Panc1 (cell line): Measurements from ENCODE around the gene UBTF. TPM values are rescaled to one million over a fixed set of nuclear protein-coding genes. Genes with fewer than 3 reads are reported as not detected.

Experiments used
- ATAC-seq: fragments of 200-7000 bp; cut with Tn5 transposase; 2 replicates; pipeline ENCODE4 v1.9.1; 2020; ENCODE audit warnings: mild to moderate bottlenecking, moderate library complexity
- BruUV-seq: library from RNA; stranded (reverse); fragments of 400-500 nt; replicated peaks from 2 replicates; lab custom pipeline; 2021; lab: Mats Ljungman, UMichigan
- CTCF ChIA-PET: fragments of 300-600 bp; sonication (Branson Sonifier 250); formaldehyde crosslinking; loops from one replicate; lab custom pipeline; 2022; ENCODE audit warnings: antibody characterized with exemption; lab: Charles Lee
- POLR2A ChIA-PET: fragments of 300-600 bp; sonication (Branson Sonifier 250); formaldehyde crosslinking; loops from one replicate; lab custom pipeline; 2022; ENCODE audit warnings: antibody characterized with exemption; lab: Charles Lee
- DNase-seq: peaks from one replicate; pipeline ENCODE4 v3.0.0-alpha.2; 2010; ENCODE audit warnings: low read depth, low spot score
- H3K27ac ChIP-seq: 2 replicates; pipeline ENCODE4 v1.5.1; 2011; ENCODE audit warnings: mild to moderate bottlenecking, low read length, inconsistent platforms
- H3K27me3 ChIP-seq: fragments of 200-500 bp; sonication (Bioruptor generic); 2 replicates; pipeline ENCODE4 v1.6.0; 2014; ENCODE audit warnings: low read length, inconsistent platforms; ENCODE audit not compliant: control insufficient read depth, insufficient read depth
- H3K36me3 ChIP-seq: fragments of 200-500 bp; sonication (Bioruptor generic); 2 replicates; pipeline ENCODE4 v1.5.1; 2014; ENCODE audit warnings: inconsistent platforms, mild to moderate bottlenecking, low read length, moderate library complexity; ENCODE audit not compliant: control insufficient read depth, insufficient read depth
- H3K4me1 ChIP-seq: 2 replicates; pipeline ENCODE4 v1.5.1; 2011; ENCODE audit warnings: inconsistent platforms, mild to moderate bottlenecking, low read length, moderate library complexity; ENCODE audit not compliant: control insufficient read depth, insufficient read depth
- H3K4me3 ChIP-seq, 2 experiments: 2 replicates each; pipeline ENCODE4 v1.5.1; 2011 to 2012; ENCODE audit warnings: low read depth in 2 of 2, low read length in 2 of 2, mild to moderate bottlenecking in 2 of 2, inconsistent platforms in 1 of 2, moderate library complexity in 1 of 2
- H3K9me3 ChIP-seq: fragments of 200-500 bp; sonication (Bioruptor generic); 2 replicates; pipeline ENCODE4 v1.5.1; 2014; ENCODE audit warnings: low read depth, mild to moderate bottlenecking, inconsistent platforms, low read length, moderate library complexity; ENCODE audit not compliant: control insufficient read depth, insufficient read depth
- POLR2AphosphoS5 ChIP-seq: IDR thresholded peaks from 2 replicates; pipeline ENCODE4 v1.6.1; 2012; ENCODE audit warnings: mild to moderate bottlenecking, low read depth, low read length, moderate library complexity
- SIN3A ChIP-seq: IDR thresholded peaks from 2 replicates; pipeline ENCODE4 v1.6.1; 2012; ENCODE audit warnings: low read depth, mild to moderate bottlenecking, low read length, moderate library complexity, borderline replicate concordance; ENCODE audit not compliant: insufficient read depth
- TCF7L2 ChIP-seq: IDR thresholded peaks from 2 replicates; pipeline ENCODE4 v1.6.1; 2011; ENCODE audit warnings: mild to moderate bottlenecking, low read depth, low read length, inconsistent platforms
- in situ Hi-C: cut with HindIII; loops from 2 replicates; pipeline ENCODE4 v1.10.0; 2016; ENCODE audit warnings: low sequenced_read_pairs, low pct_unique_long_range_greater_than_20kb
- intact Hi-C: fragments of 100-400 bp; cut with micrococcal nuclease; formaldehyde crosslinking; loops from one replicate; pipeline ENCODE4 v1.10.0; 2022; ENCODE audit not compliant: unreplicated experiment
- total RNA-seq: library from RNA; stranded (reverse); gene quantifications from one replicate; pipeline ENCODE4 v1.2.1, GENCODE V29; 2021; ENCODE audit not compliant: unreplicated experiment
- TF ChIP-seq, protein P1 (sequence below), 2 experiments: IDR thresholded peaks; 2 replicates each; pipeline ENCODE4 v1.6.1; 2011 to 2012; ENCODE audit warnings: low read depth in 2 of 2, control low read depth in 1 of 2, low read length in 1 of 2, mild to moderate bottlenecking in 1 of 2, moderate library complexity in 1 of 2; ENCODE audit not compliant: insufficient read depth in 1 of 2
- TF ChIP-seq, protein P2 (sequence below): fragments of 450-650 bp; IDR thresholded peaks from 2 replicates; pipeline ENCODE4 v1.5.1; 2017; ENCODE audit warnings: mild to moderate bottlenecking

The UBTF gene
- total RNA-seq, 1 experiment from 2014 or later, result 116 TPM

- DNase-seq (no peak), ATAC-seq (no peak)
- H3K36me3 ChIP-seq, result peaks cover 8% of the 10 kb centered on the region
- intact Hi-C loops, result no loop called here
- TF ChIP-seq, protein P1, sequence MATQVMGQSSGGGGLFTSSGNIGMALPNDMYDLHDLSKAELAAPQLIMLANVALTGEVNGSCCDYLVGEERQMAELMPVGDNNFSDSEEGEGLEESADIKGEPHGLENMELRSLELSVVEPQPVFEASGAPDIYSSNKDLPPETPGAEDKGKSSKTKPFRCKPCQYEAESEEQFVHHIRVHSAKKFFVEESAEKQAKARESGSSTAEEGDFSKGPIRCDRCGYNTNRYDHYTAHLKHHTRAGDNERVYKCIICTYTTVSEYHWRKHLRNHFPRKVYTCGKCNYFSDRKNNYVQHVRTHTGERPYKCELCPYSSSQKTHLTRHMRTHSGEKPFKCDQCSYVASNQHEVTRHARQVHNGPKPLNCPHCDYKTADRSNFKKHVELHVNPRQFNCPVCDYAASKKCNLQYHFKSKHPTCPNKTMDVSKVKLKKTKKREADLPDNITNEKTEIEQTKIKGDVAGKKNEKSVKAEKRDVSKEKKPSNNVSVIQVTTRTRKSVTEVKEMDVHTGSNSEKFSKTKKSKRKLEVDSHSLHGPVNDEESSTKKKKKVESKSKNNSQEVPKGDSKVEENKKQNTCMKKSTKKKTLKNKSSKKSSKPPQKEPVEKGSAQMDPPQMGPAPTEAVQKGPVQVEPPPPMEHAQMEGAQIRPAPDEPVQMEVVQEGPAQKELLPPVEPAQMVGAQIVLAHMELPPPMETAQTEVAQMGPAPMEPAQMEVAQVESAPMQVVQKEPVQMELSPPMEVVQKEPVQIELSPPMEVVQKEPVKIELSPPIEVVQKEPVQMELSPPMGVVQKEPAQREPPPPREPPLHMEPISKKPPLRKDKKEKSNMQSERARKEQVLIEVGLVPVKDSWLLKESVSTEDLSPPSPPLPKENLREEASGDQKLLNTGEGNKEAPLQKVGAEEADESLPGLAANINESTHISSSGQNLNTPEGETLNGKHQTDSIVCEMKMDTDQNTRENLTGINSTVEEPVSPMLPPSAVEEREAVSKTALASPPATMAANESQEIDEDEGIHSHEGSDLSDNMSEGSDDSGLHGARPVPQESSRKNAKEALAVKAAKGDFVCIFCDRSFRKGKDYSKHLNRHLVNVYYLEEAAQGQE (IDR thresholded peaks at IDR 0.05; ENCODE audit: insufficient read depth in 1 of 2, low read depth in 2 of 2, low read length in 1 of 2), result no peak
- TF ChIP-seq TCF7L2 (no peak), POLR2AphosphoS5 (no peak), SIN3A (no peak)
- TF ChIP-seq, protein P2, sequence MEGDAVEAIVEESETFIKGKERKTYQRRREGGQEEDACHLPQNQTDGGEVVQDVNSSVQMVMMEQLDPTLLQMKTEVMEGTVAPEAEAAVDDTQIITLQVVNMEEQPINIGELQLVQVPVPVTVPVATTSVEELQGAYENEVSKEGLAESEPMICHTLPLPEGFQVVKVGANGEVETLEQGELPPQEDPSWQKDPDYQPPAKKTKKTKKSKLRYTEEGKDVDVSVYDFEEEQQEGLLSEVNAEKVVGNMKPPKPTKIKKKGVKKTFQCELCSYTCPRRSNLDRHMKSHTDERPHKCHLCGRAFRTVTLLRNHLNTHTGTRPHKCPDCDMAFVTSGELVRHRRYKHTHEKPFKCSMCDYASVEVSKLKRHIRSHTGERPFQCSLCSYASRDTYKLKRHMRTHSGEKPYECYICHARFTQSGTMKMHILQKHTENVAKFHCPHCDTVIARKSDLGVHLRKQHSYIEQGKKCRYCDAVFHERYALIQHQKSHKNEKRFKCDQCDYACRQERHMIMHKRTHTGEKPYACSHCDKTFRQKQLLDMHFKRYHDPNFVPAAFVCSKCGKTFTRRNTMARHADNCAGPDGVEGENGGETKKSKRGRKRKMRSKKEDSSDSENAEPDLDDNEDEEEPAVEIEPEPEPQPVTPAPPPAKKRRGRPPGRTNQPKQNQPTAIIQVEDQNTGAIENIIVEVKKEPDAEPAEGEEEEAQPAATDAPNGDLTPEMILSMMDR, result no peak
- H3K27me3 ChIP-seq, result no peaks in the 10 kb centered on the region
- no peaks in the 10 kb centered on the region for H3K9me3 ChIP-seq
- peaks cover 12% of the 10 kb centered on the region for H3K4me1 ChIP-seq
- no TSS peak for BruUV-seq
- H3K4me3 ChIP-seq, result no peak overlapping the region
- ChIA-PET POLR2A (no interaction called here), CTCF (no interaction called here)
- H3K27ac ChIP-seq, result no peak overlapping the region
- in situ Hi-C loops, result no loop called here
Observed at GRCh38 chr17:44216173-44216572, 3.3 kb downstream of the UBTF start.

GRCh38 chr17:44214896-44215295 lies 4.6 kb downstream of the UBTF start:
- Histone ChIP-seq H3K36me3 (peaks cover 9% of the 10 kb centered on the region), H3K9me3 (no peaks in the 10 kb centered on the region)
- in situ Hi-C loops, result no loop called here

More at GRCh38 chr17:44214896-44215295, 4.6 kb downstream of the UBTF start:
- Histone ChIP-seq H3K27me3 (no peaks in the 10 kb centered on the region), H3K4me3 (no peak overlapping the region), H3K27ac (no peak overlapping the region), H3K4me1 (peaks cover 15% of the 10 kb centered on the region)
- intact Hi-C loops, result no loop called here
- TF ChIP-seq, protein P2, result no peak
- TF ChIP-seq POLR2AphosphoS5 (no peak), TCF7L2 (no peak), SIN3A (no peak)
- TF ChIP-seq, protein P1 (IDR thresholded peaks at IDR 0.05; ENCODE audit: insufficient read depth in 1 of 2, low read depth in 2 of 2, low read length in 1 of 2), result no peak
- BruUV-seq, result no TSS peak
- no peak for DNase-seq
- CTCF ChIA-PET, result no interaction called here
- ATAC-seq, result no peak
- POLR2A ChIA-PET, result no interaction called here
